ENCODE measurements around the gene ACSM6. TPM values are rescaled to one million over a fixed set of nuclear protein-coding genes. Genes with fewer than 3 reads are reported as not detected.

Gene ACSM6
- total RNA-seq, 1 donor, result not detected

- peak; percentile 87 for TF ChIP-seq CTCF (IDR thresholded peaks at IDR 0.05; ENCODE audit: extremely low read depth, low read depth, low read length)
- peak overlapping the region; percentile 25 for H3K4me2 ChIP-seq (ENCODE audit: insufficient read depth, low read length)
These were observed 52.6 kb downstream of the ACSM6 start for GRCh38 chr10:95246582-95247051.

GRCh38 chr10:95247200-95247880 lies 53.3 kb downstream of the ACSM6 start:
- Histone ChIP-seq H3K27me3 (ENCODE audit: insufficient read depth, low read length) (no peaks in the 10 kb centered on the region), H3K4me2 (ENCODE audit: insufficient read depth, low read length) (peak overlapping the region; percentile 25), H3K4me1 (ENCODE audit: insufficient read depth, low read length) (peaks cover 22% of the 10 kb centered on the region), H3K9me3 (ENCODE audit: low read depth, low read length) (no peaks in the 10 kb centered on the region), H3K36me3 (ENCODE audit: insufficient read depth, low read length) (peaks cover 14% of the 10 kb centered on the region), H2AFZ (ENCODE audit: low read length) (peak overlapping the region; percentile 75), H4K20me1 (ENCODE audit: insufficient read depth, low read length) (no peaks in the 10 kb centered on the region), H3K27ac (ENCODE audit: low read depth, low read length) (peak overlapping the region; percentile 83), H3K79me2 (ENCODE audit: insufficient read depth, low read length) (peaks cover 7% of the 10 kb centered on the region), H3K4me3 (ENCODE audit: insufficient read depth, low read length) (no peak overlapping the region)
- no peak for DNase-seq (ENCODE audit: insufficient read length, low spot score, missing footprints)
- no peak for TF ChIP-seq CTCF (IDR thresholded peaks at IDR 0.05; ENCODE audit: extremely low read depth, low read depth, low read length)

More at GRCh38 chr10:95246582-95247051, 52.6 kb downstream of the ACSM6 start:
- Histone ChIP-seq H3K27me3 (ENCODE audit: insufficient read depth, low read length) (no peaks in the 10 kb centered on the region), H3K4me3 (ENCODE audit: insufficient read depth, low read length) (no peak overlapping the region), H4K20me1 (ENCODE audit: insufficient read depth, low read length) (peaks cover 2% of the 10 kb centered on the region), H3K27ac (ENCODE audit: low read depth, low read length) (peak overlapping the region; percentile 83), H3K36me3 (ENCODE audit: insufficient read depth, low read length) (peaks cover 14% of the 10 kb centered on the region), H3K4me1 (ENCODE audit: insufficient read depth, low read length) (peaks cover 22% of the 10 kb centered on the region), H2AFZ (ENCODE audit: low read length) (no peak overlapping the region), H3K9me3 (ENCODE audit: low read depth, low read length) (no peaks in the 10 kb centered on the region), H3K79me2 (ENCODE audit: insufficient read depth, low read length) (peaks cover 2% of the 10 kb centered on the region)
- DNase-seq (ENCODE audit: insufficient read length, low spot score, missing footprints), result peak; percentile 81

GRCh38 chr10:95247881-95248583 lies 54.0 kb downstream of the ACSM6 start:
- no peak for DNase-seq (ENCODE audit: insufficient read length, low spot score, missing footprints)
- Histone ChIP-seq H3K79me2 (ENCODE audit: insufficient read depth, low read length) (peaks cover 8% of the 10 kb centered on the region), H3K4me3 (ENCODE audit: insufficient read depth, low read length) (no peak overlapping the region), H3K4me2 (ENCODE audit: insufficient read depth, low read length) (peak overlapping the region; percentile 25), H4K20me1 (ENCODE audit: insufficient read depth, low read length) (no peaks in the 10 kb centered on the region), H3K27me3 (ENCODE audit: insufficient read depth, low read length) (no peaks in the 10 kb centered on the region), H3K4me1 (ENCODE audit: insufficient read depth, low read length) (peaks cover 19% of the 10 kb centered on the region), H3K27ac (ENCODE audit: low read depth, low read length) (peak overlapping the region; percentile 83), H3K36me3 (ENCODE audit: insufficient read depth, low read length) (peaks cover 14% of the 10 kb centered on the region), H3K9me3 (ENCODE audit: low read depth, low read length) (no peaks in the 10 kb centered on the region), H2AFZ (ENCODE audit: low read length) (peak overlapping the region; percentile 75)
- TF ChIP-seq CTCF (IDR thresholded peaks at IDR 0.05; ENCODE audit: extremely low read depth, low read depth, low read length), result no peak

GRCh38 chr10:95248989-95249388 lies 55.0 kb downstream of the ACSM6 start:
- no peaks in the 10 kb centered on the region for H4K20me1 ChIP-seq (ENCODE audit: insufficient read depth, low read length)
- H3K9me3 ChIP-seq (ENCODE audit: low read depth, low read length), result no peaks in the 10 kb centered on the region
- no peak overlapping the region for H3K4me3 ChIP-seq (ENCODE audit: insufficient read depth, low read length)
- peaks cover 19% of the 10 kb centered on the region for H3K4me1 ChIP-seq (ENCODE audit: insufficient read depth, low read length)
- H3K4me2 ChIP-seq (ENCODE audit: insufficient read depth, low read length), result no peak overlapping the region
- no peak overlapping the region for H2AFZ ChIP-seq (ENCODE audit: low read length)
- TF ChIP-seq CTCF (IDR thresholded peaks at IDR 0.05; ENCODE audit: extremely low read depth, low read depth, low read length), result no peak
- no peak overlapping the region for H3K27ac ChIP-seq (ENCODE audit: low read depth, low read length)
- peaks cover 14% of the 10 kb centered on the region for H3K36me3 ChIP-seq (ENCODE audit: insufficient read depth, low read length)
- DNase-seq (ENCODE audit: insufficient read length, low spot score, missing footprints), result no peak
- peaks cover 10% of the 10 kb centered on the region for H3K79me2 ChIP-seq (ENCODE audit: insufficient read depth, low read length)
- no peaks in the 10 kb centered on the region for H3K27me3 ChIP-seq (ENCODE audit: insufficient read depth, low read length)

Data from osteoblast (primary cell).